ENCODE data around the gene SAG. TPM values are rescaled to one million over a fixed set of nuclear protein-coding genes. Genes with fewer than 3 reads are reported as not detected.
"Not testable (repeated sequence)": the region's sequence is repeated elsewhere in the genome, so short reads cannot be mapped to it uniquely, and the experiment has no call there.

The SAG gene
- total and polyA plus RNA-seq, 7 donors: not detected

DNA sequence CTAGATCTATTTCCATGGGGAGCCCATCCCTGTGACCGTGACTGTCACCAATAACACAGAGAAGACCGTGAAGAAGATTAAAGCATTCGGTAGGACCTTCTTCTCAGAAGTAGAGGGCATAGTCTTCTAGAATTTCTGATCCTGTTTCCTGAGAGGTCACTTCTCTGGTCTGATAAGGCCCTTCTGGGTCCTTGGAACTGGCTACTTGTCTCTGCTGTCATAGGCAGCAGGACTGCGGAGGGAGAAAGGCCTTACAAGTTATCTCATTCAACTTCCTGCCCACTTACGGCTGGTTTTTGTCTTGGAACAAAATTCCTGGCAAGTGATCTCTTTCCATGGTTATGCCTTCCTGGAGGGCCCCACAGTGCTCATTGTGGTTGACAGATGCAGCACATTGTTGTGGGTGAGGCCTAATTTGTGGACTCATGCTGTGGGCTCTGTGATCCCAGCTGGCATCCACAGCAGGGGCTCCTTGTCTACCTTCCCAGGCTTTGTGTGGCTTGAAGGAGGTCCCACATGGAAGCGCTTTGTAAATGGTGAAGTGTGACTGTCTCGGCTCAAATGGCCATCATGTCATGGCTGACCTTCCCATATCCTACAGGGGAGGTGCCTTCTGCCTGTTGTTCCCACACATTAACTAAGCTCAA lies 22.0 kb downstream of the SAG start:
- intact Hi-C loops (cut with DNase I): no loop called here

GRCh38 chr2:233331536-233331935 lies 23.9 kb downstream of the SAG start:
- TF ChIP-seq, protein P1, sequence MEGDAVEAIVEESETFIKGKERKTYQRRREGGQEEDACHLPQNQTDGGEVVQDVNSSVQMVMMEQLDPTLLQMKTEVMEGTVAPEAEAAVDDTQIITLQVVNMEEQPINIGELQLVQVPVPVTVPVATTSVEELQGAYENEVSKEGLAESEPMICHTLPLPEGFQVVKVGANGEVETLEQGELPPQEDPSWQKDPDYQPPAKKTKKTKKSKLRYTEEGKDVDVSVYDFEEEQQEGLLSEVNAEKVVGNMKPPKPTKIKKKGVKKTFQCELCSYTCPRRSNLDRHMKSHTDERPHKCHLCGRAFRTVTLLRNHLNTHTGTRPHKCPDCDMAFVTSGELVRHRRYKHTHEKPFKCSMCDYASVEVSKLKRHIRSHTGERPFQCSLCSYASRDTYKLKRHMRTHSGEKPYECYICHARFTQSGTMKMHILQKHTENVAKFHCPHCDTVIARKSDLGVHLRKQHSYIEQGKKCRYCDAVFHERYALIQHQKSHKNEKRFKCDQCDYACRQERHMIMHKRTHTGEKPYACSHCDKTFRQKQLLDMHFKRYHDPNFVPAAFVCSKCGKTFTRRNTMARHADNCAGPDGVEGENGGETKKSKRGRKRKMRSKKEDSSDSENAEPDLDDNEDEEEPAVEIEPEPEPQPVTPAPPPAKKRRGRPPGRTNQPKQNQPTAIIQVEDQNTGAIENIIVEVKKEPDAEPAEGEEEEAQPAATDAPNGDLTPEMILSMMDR (IDR thresholded peaks at IDR 0.05): no peak
- TF ChIP-seq EP300 (IDR thresholded peaks at IDR 0.05) (peak in 2 of 4 donors; percentile 37 to 53), POLR2AphosphoS5 (IDR thresholded peaks at IDR 0.05) (peak in 2 of 4 donors; percentile 31 to 58)
- peak overlapping the region in 3 of 4 donors; percentile 27 to 43 (median 40) for H3K27ac ChIP-seq

More for the DNA sequence above, 22.0 kb downstream of the SAG start:
- no peak overlapping the region for H3K27ac ChIP-seq
- no peaks in the 10 kb centered on the region for H3K36me3 ChIP-seq
- TF ChIP-seq POLR2AphosphoS5 (IDR thresholded peaks at IDR 0.05) (no peak), POLR2A (IDR thresholded peaks at IDR 0.05) (no peak), EP300 (IDR thresholded peaks at IDR 0.05) (no peak)
- TF ChIP-seq, protein P1 (IDR thresholded peaks at IDR 0.05): no peak
- no peak overlapping the region for H3K4me3 ChIP-seq
- no peaks in the 10 kb centered on the region for H3K9me3 ChIP-seq
- 92 to 95% methylated on average over 7 of the region's 7 CpGs for WGBS, 2 donors
- no peaks in the 10 kb centered on the region for H3K27me3 ChIP-seq
- DNase-seq: no peak
- H3K4me1 ChIP-seq: no peaks in the 10 kb centered on the region

DNA sequence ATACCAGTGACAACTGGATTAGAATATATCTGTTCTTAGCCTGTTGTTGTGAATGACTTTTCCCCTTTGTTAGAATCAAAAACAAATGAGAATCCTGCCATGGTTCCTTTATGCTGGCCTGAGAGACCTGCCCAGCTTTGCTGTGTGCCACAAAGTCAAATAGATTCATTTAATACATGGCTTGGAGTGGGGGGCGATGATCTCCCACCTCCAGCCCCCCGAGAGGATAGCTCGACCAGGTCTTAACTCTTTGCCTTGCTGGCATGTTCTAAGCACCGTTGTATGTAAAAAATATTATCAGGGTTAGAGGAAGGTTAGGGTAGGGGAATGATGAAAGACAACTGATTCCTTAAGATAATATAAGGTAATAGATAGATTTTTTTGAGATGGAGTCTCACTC lies 24.5 kb downstream of the SAG start:
- peak overlapping the region in 3 of 4 donors; percentile 31 to 49 (median 43) for H3K27ac ChIP-seq

More at GRCh38 chr2:233331536-233331935, 23.9 kb downstream of the SAG start:
- no peaks in the 10 kb centered on the region for H3K9me3 ChIP-seq
- peak; percentile 84 for DNase-seq
- no peak overlapping the region for H3K4me3 ChIP-seq
- WGBS, 2 donors: 51 to 76% methylated on average over 15 of the region's 15 CpGs
- no peaks in the 10 kb centered on the region for H3K4me1 ChIP-seq
- intact Hi-C loops (cut with DNase I): no loop called here
- no peaks in the 10 kb centered on the region for H3K27me3 ChIP-seq
- no peaks in the 10 kb centered on the region for H3K36me3 ChIP-seq

GRCh38 chr2:233334915-233335314 lies 27.3 kb downstream of the SAG start:
- Histone ChIP-seq H3K36me3 (no peaks in the 10 kb centered on the region), H3K4me3 (no peak overlapping the region), H3K4me1 (no peaks in the 10 kb centered on the region), H3K27ac (no peak overlapping the region), H3K9me3 (no peaks in the 10 kb centered on the region), H3K27me3 (no peaks in the 10 kb centered on the region)
- WGBS, 2 donors: 92 to 93% methylated on average over 11 of the region's 11 CpGs
- intact Hi-C loops (cut with DNase I): no loop called here
- no peak for TF ChIP-seq POLR2AphosphoS5 (IDR thresholded peaks at IDR 0.05)
- no peak for TF ChIP-seq EP300 (IDR thresholded peaks at IDR 0.05)
- TF ChIP-seq POLR2A (IDR thresholded peaks at IDR 0.05): no peak
- DNase-seq: no peak

More for the DNA sequence above, 24.5 kb downstream of the SAG start:
- Histone ChIP-seq H3K4me3 (no peak overlapping the region), H3K9me3 (no peaks in the 10 kb centered on the region), H3K36me3 (no peaks in the 10 kb centered on the region), H3K27me3 (no peaks in the 10 kb centered on the region), H3K4me1 (no peaks in the 10 kb centered on the region)
- WGBS, 2 donors: 91 to 92% methylated on average over 4 of the region's 4 CpGs
- intact Hi-C loops (cut with DNase I): no loop called here
- TF ChIP-seq POLR2AphosphoS5 (IDR thresholded peaks at IDR 0.05): no peak
- no peak for TF ChIP-seq POLR2A (IDR thresholded peaks at IDR 0.05)
- TF ChIP-seq, protein P1 (IDR thresholded peaks at IDR 0.05): no peak
- no peak for TF ChIP-seq EP300 (IDR thresholded peaks at IDR 0.05)
- no peak for DNase-seq

- DNase-seq; intact Hi-C loops (cut with DNase I); H3K4me1 ChIP-seq; H3K4me3 ChIP-seq; H3K27ac ChIP-seq; H3K27me3 ChIP-seq; H3K36me3 ChIP-seq; H3K9me3 ChIP-seq: not testable (repeated sequence)
- WGBS, 2 donors: 64 to 85% methylated on average over 13 of the region's 13 CpGs
Observed at GRCh38 chr2:233336091-233336490, 28.5 kb downstream of the SAG start.

DNA sequence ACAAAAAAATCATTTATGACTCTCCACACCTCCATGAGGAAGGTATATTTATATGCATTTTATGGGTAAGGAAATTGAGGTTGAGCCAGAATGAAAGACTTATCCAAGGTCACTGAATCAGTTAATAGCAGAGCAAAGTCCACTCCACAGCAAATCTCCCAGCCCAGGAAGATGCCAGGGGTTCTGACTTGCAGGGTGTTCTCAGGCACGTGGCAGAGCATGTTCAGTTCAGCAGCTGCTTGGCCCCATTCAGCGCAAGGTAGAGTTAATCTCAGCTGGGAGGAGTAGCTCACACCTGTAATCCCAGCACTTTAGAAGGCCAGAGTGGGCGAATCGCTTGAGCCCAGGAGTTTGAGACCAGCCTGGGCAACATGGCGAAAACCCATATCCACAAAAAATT lies 28.9 kb downstream of the SAG start:
- no peak overlapping the region for H3K4me3 ChIP-seq
- no peak overlapping the region for H3K27ac ChIP-seq
- whole genome bisulfite sequencing, 2 donors: 29 to 71% methylated on average over 5 of the region's 5 CpGs
- H3K4me1 ChIP-seq: no peaks in the 10 kb centered on the region
- no peaks in the 10 kb centered on the region for H3K36me3 ChIP-seq
- no peak for DNase-seq
- no peaks in the 10 kb centered on the region for H3K9me3 ChIP-seq
- intact Hi-C loops (cut with DNase I): no loop called here
- no peak for TF ChIP-seq POLR2A (IDR thresholded peaks at IDR 0.05)
- TF ChIP-seq POLR2AphosphoS5 (IDR thresholded peaks at IDR 0.05): no peak
- TF ChIP-seq EP300 (IDR thresholded peaks at IDR 0.05): no peak
- TF ChIP-seq, protein P1 (IDR thresholded peaks at IDR 0.05): no peak
- H3K27me3 ChIP-seq: no peaks in the 10 kb centered on the region
